ENCODE measurements around the gene TMEM131.

GRCh38 chr2:98029718-98030222 lies 34.0 kb upstream of the TMEM131 start:
- TF ChIP-seq CTCF (IDR thresholded peaks at IDR 0.05; ENCODE audit: insufficient read depth, low read depth, low read length) (no peak), EZH2 (IDR thresholded peaks at IDR 0.05; ENCODE audit: insufficient read depth, low read length) (no peak)

All from astrocyte (in vitro differentiated cells and primary cell).